C4-2B (cell line): Measurements from ENCODE around the gene COPS3.
A peak's percentile ranks its signal among the peaks of the same experiment; 100 is the strongest.

Experiments
- H3K27ac ChIP-seq: fragments of 450-650 bp; 2 replicates; pipeline ENCODE4 v1.5.1; 2017
- CTCF ChIP-seq: fragments of 450-650 bp; conservative IDR thresholded peaks from 2 replicates; pipeline ENCODE4 v1.5.1; 2017; ENCODE audit warnings: mild to moderate bottlenecking
- ZFX ChIP-seq: fragments of 450-650 bp; IDR thresholded peaks from 2 replicates; pipeline ENCODE4 v1.6.1; 2017

Gene COPS3

GRCh38 chr17:17253406-17253805 lies 27.6 kb downstream of the COPS3 start:
- peak overlapping the region; percentile 70 for H3K27ac ChIP-seq
- no peak for TF ChIP-seq CTCF
- no peak for TF ChIP-seq ZFX

- H3K27ac ChIP-seq: peak overlapping the region; percentile 70
- TF ChIP-seq ZFX (no peak), CTCF (no peak)
These were observed 28.8 kb downstream of the COPS3 start for GRCh38 chr17:17252149-17252661.

GRCh38 chr17:17246879-17247278 lies 34.2 kb downstream of the COPS3 start:
- TF ChIP-seq CTCF (no peak), ZFX (no peak)
- H3K27ac ChIP-seq: no peak overlapping the region

- TF ChIP-seq ZFX (no peak), CTCF (no peak)
- H3K27ac ChIP-seq: no peak overlapping the region
These were observed 37.9 kb downstream of the COPS3 start for GRCh38 chr17:17243163-17243562.

- no peak overlapping the region for H3K27ac ChIP-seq
These were observed 38.8 kb downstream of the COPS3 start for GRCh38 chr17:17242246-17242645.

GRCh38 chr17:17241656-17242055 lies 39.4 kb downstream of the COPS3 start:
- H3K27ac ChIP-seq: no peak overlapping the region
- TF ChIP-seq ZFX (no peak), CTCF (no peak)

More at GRCh38 chr17:17242246-17242645, 38.8 kb downstream of the COPS3 start:
- TF ChIP-seq CTCF (no peak), ZFX (no peak)

GRCh38 chr17:17239832-17240231 lies 41.2 kb downstream of the COPS3 start:
- TF ChIP-seq ZFX (no peak), CTCF (no peak)
- H3K27ac ChIP-seq: no peak overlapping the region
